Stimulated activated CD8-positive, alpha-beta memory T cell treated with anti-CD3 and anti-CD28 coated beads, Interleukin-4, amount 100 ng/mL, for 24 hours (primary cell): ENCODE results near the gene WT1.

ENCODE experiments used
- DNase-seq: peaks from one replicate; pipeline ENCODE4 v3.0.0-alpha.2; 2020; ENCODE audit warnings: low read depth

Gene WT1

DNA sequence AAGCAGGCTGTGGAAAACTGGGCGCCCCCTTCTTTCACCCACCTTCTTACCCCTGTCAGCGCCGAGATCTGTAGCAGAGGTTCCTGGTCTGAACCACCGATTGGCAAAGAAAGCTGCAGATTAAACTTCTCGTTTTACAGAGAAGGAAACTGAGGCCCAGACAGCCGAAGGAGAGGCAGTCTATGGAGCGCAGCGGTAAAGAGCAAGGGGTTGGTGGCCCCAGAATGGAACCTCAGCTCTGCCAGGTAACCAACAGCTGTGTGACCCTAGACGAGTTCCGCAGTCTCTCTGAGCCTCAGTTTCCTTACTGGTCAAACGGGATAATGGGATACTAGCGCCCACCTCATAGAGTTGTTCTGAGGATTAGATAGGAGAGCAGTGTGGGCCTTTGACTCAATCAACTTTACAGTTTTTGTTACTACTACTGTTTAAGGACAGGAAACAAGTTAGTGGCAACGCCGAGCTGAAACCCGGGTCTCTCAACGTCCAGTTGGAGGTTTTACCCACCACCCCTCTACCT, 3.1 kb upstream of the WT1 start:
- no peak for DNase-seq

DNA sequence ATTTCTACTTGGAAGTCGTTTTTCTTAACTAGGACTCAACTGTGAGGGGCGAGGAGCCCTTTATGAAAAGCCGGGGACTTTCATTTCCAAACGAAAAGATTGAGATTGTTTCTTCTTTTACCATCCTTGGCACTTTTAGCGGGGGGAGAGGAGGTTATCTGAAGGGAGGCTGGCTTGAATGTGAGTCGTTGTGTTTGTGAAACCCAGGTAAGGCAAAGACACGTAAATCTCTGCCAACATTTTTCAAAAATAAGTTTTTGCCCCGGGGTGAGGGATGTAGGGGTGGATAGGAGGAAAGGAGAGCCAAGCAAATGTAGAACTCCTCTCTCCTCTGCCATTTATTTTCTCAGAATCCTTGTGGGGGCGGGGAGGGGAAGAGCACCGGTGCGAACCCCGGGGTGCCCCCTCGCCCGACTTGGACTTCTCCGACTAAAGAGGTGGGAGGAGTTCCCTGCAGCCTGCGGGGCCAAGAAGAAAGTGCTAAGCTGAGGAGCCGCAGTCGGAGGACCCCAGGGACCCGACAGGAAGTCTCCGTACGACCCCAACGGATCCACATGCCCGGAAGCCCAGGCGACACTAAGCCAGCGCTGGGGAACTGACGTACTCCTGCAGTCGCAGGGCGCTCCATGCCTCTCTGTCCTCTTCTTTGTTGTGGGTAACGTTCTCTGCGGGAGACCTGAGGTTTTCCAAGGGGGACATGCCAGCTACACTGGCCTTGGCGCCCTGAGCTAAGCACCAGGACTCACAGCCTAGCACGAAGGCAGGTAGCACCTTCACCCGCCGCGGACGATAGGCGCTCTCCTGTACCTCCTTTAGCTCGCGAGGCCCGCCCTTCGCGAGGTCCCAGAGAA, 2.4 kb upstream of the WT1 start:
- no peak for DNase-seq

DNA sequence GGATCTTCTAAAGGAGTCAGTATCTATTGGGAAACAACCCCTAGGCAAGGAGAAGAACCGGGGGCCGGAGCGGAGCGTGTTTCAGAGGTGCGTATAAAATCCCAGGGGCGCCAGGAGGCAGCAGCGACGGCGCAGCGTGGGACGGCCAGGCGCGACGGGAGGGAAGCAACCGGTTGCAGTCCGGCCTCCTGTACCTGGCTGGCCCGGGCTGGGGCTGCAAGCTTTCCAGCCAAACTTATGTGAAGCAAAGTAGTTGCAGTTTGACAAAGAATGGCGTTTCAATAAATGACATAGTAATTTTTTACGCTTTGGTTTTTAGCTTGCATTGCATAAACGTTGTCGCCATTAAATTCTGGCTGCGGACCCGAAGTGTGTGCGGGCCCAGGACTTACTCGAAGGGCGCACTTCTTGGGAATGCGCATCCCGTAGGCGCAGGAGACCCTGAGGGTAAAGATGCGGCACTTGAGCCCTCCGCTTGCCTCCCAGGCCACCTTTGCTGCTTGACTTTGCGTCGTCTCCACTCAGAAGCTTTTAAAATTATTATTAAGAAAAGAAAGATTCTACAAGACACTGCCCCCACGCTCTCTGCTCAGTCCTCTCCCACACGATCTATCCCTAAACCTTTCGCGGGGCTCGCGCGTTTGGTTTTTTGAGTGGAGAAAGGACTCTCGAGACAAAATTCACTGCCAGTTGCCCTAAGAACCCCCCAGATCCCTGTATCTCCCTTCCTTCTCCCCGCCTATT, 1.6 kb upstream of the WT1 start:
- no peak for DNase-seq

DNA sequence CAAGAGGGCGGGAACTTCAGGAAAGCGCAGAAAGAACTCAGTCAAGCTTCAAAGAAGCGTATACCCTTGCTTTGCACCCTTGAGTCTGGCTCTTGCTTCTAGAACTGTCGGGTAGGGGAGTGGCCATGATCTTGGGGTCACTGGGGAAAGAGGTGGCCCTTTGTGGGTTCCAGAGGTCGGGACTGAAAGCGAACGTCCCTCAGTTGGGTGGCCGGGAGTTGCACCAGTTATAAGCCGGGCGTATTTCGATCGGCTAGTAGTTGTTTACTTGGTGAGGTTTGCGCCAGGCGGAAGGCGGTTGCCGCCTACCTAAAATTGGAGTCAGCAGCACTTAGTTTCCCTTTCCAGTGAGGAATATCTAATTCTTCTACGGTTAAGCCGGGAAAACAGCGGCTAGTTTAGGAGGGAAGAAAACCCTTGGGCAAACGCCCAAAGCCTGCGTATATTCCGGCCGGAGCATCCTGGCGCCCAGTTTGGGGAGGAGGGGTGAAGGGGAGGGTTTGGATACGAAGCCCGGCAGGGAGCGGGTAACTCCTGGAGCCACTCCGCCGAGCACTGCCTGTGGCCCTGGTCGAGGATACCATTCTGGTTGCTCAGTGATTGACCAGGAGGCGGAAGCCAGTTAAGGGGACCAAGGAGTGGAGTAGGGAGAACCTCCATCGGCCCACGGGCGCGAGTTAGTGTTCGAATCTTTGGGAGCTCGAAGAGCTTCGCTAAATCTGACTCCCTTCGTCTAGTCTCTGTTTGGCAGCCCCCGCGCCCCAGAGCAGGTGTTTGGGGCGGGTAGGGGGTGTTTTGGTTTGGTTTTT, 807 bp upstream of the WT1 start:
- DNase-seq, result no peak

DNA sequence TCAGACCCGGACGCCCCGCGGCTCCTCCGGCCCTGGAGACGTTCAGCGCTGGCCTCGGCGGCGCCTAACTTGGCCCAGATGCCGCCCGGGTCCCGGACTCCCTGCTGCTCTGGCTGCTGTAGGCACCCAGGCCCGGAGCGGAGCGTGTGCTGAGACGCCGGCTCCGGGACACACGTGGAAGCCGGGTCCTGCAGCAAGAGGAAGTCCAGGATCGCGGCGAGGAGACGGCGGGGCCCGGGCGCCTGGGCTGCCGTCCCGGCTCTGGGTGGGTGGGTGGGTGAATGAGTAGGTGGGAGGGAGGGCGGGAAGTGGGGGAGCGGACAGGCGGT, 223 bp downstream of the WT1 start:
- no peak for DNase-seq

DNA sequence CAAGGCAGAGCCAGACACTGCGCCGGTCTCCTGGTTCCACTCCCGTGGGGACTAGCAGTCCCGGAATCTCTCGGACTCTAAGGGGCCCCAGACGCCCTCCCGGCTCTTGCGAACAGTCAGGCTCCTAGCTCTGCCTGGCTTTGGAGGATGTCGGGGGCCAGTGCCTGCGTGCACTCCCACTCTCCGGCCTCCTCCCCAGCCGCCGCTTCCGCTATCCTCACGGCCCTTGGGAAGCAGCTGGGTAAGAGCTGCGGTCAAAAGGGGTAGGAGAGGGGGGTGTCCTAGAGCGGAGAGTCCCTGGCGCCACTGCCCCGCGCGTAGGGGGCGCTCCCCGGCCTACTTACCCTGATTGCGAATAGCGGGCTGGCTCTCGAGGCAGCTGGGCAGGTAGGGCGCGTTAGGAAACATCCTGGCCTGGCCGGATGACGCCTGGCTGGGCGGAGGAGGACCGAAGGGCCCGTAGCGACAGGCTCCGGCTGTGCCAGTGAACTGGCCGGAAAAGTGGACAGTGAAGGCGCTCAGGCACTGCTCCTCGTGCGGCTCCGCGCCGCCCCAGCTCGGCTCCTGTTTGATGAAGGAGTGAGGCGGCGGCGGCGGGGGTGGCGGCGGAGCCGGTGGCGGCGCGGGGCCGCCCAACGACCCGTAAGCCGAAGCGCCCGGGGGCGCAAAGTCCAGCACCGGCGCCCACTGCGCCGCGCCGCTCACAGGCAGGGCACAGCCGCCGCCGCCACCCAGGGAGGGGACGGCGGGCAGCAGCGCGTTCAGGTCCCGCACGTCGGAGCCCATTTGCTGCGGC, 785 bp downstream of the WT1 start:
- DNase-seq, result no peak

DNA sequence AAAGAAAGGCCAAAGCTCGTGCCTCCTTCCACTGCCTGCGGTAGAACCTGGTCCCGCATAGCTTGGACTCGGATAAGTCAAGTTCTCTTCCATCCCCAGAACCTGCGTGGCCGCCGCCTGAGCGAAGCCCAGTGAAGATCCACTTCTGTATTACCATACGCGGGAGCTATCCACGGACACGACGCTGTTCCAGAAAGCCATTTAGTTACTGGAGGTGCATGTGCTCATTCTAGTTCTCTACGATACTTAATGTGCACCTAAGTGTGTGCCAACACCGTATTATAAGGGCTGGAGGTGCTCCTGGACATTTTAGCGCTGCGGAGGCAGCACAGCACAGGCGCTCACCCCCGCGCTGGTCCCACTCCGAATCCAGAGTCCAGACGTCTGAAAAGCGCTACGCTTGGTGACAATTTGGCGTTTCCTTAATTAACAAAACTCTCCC, 1.4 kb downstream of the WT1 start:
- no peak for DNase-seq

DNA sequence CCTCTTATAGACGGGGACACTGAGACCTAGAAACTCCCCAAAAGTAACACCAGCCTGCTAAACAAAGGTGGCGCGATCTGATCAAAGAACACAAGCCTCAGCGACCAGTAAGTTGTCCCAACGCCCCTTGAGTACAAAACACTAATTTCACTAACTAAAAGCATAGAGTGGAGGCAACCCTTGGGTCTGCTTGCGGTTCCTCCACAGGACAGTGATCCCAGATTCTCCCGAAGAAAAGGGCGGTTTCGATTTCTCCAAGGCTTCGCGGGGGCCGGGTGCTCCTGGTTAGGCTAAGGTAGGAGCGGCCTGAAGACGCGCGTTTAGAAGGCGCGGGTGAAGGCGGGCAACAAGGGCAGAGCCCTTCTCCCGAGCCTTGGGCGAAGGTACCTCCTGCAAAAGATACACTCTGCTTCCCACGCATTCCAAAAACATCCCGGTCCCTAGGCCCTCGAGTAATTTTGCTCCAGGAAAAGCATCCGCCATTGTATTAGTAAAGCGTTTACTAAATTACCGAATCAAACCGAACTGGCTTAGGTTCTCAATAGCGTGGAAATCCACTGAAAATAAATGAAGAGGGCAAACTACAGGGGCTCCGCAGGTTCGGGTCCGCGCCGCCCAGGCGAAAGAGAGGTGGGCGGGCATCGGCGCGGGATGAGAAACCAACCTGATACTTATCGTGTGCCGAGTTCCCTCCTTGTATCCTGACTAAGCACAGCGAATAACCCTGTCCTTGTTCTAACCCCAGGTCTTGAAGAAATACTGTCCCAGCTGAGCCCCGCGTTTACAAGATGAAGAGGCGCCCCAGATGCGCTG, 2.0 kb downstream of the WT1 start:
- no peak for DNase-seq

DNA sequence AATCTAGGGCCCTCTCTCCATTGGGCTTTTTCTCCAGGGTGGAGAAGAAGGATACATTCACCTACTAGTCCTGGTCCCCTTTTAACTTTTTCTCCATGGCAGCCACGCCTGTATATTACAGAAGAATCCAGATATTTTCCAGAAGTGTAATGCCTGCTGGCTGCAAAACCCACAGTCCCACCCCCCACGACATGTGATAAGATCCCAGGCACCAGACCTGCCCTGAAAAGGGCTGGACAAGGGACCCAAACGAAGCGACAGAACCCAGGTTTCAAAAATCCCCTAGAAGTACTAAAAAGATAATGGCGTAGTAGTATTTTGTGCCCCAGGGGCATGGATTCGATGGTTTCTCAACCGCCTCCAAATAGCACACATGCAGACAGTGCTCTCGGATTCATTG, 2.8 kb downstream of the WT1 start:
- DNase-seq, result no peak

DNA sequence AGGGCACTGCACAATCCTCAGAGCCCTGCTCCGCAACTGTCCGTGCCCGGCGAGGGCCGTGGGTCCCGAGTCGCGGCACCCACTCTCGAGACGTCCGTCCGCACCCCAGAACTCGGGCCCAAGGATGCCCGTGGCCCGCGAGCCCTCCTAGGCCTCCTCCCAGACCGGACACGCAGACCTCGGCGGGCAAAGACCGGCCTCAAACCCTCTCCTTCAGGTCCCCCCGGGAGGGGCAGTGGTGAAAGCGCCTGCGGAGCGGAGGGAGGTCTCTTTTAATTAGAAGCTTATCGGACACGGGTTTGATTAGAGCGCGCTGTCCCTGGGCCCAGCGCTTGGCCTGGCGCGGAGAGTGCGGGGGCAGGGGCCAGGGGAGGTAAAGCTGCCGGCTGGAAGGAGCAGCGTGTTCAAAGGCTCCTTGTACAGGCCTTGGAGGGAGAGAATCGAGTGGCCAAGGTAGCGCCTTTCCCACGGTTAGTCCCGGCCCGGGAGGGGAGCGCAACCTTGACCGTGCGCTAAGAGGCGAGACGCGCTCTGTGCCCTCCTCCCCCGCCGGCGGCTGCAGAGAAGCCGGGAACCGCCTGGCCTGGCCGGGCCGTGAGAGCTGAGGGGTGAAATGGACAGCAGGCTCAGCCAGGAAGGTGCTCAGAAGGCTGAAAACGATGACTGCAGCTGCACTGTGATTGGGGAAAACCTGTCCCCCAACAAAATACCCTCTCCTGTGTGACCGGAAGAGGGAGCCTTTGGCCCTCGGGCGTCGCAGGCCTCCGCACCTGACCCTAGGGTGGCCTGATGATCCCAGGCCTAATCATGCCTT, 4.6 kb downstream of the WT1 start:
- DNase-seq, result no peak

DNA sequence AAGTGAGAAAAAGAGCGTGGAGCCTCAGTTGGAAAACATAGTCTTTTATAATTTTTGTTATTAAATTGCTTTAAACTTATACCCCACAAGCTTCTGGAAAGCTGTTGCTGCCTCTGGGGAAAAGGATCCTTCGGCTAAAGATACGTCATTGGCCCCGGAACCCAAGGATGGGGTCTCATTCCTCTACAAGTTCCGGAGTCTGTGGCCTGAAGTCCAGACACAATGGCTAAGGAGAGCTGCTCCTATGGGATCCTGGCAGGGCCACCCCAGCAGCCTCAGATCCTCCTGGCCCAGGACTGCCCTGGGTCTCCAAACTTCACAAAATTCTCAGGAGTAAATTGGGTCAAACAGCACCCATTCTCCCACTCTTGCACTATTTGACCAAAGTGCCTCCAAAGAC, 5.9 kb downstream of the WT1 start:
- no peak for DNase-seq

DNA sequence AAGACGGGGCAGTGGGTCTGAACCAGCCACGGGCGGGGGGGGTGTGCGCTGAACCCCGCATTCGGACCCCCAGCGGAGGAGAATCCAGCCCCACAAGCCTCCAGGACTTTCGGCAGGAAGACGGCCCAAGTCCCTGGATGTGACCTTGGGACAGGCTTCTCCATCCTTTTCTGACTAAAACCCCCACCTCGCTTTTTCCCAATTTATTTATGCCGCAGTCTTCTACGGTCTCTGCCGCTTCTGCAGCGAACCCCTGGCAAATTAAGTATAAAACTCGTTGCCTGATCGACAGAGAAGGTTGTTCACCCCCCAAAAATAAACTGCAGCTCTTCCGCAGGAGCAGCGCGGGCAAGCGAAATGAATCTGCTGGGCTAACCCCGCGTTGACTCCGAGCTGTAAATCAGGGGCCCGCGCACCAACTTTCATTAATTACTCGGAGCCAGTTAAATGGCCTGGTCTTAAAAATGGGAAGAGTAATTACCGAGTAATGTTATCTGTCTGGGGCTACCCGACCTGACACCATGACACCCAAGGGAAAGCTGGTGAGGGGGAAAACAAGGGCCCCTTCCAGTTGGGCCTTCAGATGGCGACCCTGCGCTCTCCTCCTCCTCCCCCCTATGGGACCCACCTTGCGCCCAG, 6.6 kb downstream of the WT1 start:
- DNase-seq, result no peak

DNA sequence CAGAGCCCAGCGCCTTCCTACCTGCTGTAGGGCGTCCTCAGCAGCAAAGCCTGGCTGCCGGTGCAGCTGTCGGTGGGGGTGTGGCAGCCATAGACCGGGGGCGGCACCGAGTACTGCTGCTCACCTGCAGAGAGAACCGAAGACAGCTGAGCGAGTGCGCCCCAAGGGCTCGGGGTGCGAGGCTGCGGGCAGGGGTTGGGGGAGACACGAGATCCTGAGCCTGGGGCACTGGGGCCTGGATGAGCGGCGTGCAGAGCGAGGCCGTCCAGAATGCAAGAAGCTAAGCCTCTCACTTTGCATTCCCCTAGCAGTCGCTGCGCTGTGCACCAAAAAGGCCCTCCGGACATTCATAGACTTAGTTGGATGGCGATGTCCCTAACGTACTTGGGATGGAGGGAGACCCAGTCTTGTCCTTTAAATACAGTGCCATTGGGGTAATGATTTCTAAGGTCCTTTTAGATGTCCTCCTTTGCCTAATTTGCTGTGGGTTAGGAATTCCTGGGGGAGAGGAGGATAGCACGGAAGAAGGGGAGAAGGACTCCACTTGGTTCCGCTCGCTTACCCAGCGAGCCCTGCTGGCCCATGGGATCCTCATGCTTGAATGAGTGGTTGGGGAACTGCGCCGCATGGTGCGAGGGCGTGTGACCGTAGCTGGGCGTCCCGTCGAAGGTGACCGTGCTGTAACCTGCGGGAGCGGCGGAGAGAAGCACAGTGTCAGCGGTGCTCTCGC, 7.2 kb downstream of the WT1 start:
- no peak for DNase-seq

DNA sequence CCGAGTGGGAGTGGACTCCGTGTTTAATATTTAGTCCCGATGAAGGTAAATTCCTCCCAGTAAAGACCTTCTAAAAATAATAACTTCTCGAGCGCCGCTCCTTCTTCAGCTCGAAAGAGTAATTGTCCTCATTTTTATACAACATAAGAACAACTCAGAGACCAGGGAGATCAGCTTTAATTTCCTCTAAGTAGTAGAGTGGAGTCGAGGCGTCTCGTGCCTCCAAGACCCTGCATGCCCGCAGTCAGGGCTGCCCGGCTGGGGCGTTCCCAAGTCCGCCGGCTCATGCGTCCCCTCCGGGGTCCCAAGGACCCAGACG, 7.8 kb downstream of the WT1 start:
- no peak for DNase-seq

DNA sequence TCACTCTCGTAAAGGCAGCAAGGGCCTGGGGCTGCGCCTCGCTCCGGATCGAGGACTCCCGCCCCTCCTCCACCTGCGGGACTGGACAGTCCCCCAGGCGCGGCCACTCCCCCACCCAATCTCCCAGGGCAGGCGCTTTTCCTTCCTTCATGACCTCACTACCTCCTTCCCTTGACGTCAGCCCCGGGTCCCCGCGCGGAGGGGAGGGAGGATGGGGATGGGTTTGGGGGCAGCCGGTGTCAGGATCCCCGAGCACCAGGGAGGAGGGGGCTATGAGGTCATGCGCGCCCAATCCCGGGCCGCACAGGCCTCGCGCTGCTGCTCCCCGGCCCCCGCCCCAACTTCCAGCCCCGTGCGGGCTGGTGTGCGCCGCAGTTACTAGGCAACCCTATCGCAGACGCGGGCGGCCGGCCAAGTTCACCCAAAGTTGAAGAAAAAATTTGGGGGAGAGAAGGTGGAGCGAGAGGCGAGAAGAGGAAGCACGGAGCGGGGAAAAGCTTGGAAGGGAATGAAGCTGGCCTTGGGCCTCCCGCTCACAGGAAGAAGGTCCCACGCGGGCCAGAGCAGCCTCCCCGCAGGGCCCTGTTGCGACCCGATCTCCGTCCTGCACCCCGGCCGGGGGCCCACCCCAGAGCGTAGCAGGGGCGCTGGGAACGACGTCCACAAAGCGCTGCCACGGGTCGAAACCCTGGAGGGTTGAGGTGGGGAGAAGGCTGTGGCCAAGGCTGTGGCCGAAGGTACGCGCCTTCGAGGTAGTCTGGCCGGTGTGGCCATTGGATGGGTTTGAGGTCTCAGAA, 8.3 kb downstream of the WT1 start:
- DNase-seq, result no peak

DNA sequence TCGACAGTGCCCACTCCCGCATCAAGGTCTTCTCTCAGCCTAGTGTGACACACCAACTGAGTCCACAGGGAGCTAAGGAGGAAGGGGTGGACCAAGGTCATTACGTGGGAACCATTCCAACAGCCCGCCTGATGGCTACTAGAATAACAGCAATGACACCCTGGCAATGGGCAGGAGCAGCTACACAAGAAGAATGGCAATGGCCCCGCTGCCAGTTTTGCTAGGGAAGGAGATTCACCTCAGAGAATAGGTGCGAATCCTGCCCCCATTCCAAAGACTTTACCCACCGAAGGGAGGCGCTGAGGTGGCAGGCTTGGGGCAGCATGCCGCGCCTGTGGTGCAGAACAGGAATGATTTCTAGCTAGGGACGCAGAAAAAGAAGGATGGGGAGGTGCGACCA, 9.1 kb downstream of the WT1 start:
- DNase-seq, result no peak

DNA sequence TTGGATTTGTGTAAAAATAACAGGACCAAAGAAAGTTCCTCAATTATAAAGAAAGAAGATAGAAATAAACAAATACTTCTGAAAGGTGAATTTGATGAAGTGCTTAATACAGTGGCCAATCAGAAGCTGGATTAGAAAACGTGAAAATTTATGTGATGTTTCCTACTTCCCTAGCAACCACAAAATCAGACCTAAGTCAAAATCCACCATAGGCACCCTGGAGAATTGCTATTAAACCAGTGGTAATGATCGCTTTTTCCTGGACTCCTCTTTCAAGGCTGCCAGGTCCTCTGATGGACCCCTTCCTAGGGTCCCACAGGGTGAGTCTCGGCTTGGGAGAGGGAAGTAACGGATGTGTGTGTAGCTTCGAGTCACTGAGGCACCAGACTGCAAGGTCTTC, 9.6 kb downstream of the WT1 start:
- DNase-seq, result no peak

DNA sequence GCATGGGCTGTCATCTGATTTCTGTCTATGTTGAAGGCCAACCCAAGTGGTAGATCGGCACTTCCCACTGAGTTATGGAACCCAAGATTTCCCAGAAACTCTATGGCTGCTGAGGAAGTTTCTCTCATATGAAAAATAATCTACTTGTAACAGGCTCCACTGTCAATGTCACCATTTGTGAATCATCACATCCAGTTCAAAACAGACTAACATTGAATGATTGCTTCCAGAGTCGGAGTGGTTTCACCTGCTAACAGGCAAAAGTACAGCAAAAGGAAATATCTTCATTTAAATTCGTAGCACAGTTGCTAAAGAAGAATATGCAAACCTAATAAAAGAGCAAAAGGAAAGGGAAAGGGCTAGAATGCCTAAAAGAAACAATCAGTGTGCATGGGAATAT, 12.8 kb downstream of the WT1 start:
- DNase-seq, result no peak
